ENCODE data around the gene SLC26A3. TPM values are rescaled to one million over a fixed set of nuclear protein-coding genes. Genes with fewer than 3 reads are reported as not detected.

SLC26A3 gene
- total and polyA plus RNA-seq, 4 donors: under 0.01 to 0.49 (median 0.14) TPM

- no peak for DNase-seq (ENCODE audit: low spot score)
- 63% methylated on average over 2 of the region's 2 CpGs for WGBS
- no peaks in the 10 kb centered on the region for H3K27me3 ChIP-seq (ENCODE audit: control insufficient read depth in 4 of 4, insufficient read depth in 4 of 4, low read length in 3 of 4)
- no peak overlapping the region for H3K27ac ChIP-seq (ENCODE audit: low read depth in 1 of 2, low read length in 2 of 2)
- no peak overlapping the region for H3K4me3 ChIP-seq (ENCODE audit: low read depth in 1 of 3, low read length in 3 of 3)
- TF ChIP-seq RAD21 (IDR thresholded peaks at IDR 0.05): no peak
- no peak for TF ChIP-seq CTCF (IDR thresholded peaks at IDR 0.05; ENCODE audit: low read depth, low read length, missing input control)
- no peak for TF ChIP-seq JUND (IDR thresholded peaks at IDR 0.05)
- TF ChIP-seq FOXA2 (IDR thresholded peaks at IDR 0.05): no peak
- H3K9me3 ChIP-seq (ENCODE audit: control insufficient read depth in 4 of 4, low read length in 3 of 4): no peaks in the 10 kb centered on the region
- peaks cover 0 to 3% (median 1%) of the 10 kb centered on the region in 4 donors for H3K4me1 ChIP-seq (ENCODE audit: control insufficient read depth in 4 of 4, insufficient read depth in 4 of 4, low read length in 3 of 4)
- H3K9ac ChIP-seq (ENCODE audit: low read depth in 1 of 2, low read length in 2 of 2): no peak overlapping the region
- no peaks in the 10 kb centered on the region for H3K36me3 ChIP-seq (ENCODE audit: control insufficient read depth in 4 of 4, insufficient read depth in 3 of 4, low read depth in 1 of 4, low read length in 3 of 4)
Measured at GRCh38 chr7:107773027-107773426, 30.0 kb downstream of the SLC26A3 start.

GRCh38 chr7:107768263-107768662 is 34.8 kb downstream of the SLC26A3 start:
- Histone ChIP-seq H3K9ac (ENCODE audit: low read depth in 1 of 2, low read length in 2 of 2) (no peak overlapping the region), H3K36me3 (ENCODE audit: control insufficient read depth in 4 of 4, insufficient read depth in 3 of 4, low read depth in 1 of 4, low read length in 3 of 4) (no peaks in the 10 kb centered on the region), H3K9me3 (ENCODE audit: control insufficient read depth in 4 of 4, low read length in 3 of 4) (no peaks in the 10 kb centered on the region), H3K4me3 (ENCODE audit: low read depth in 1 of 3, low read length in 3 of 3) (no peak overlapping the region), H3K27ac (ENCODE audit: low read depth in 1 of 2, low read length in 2 of 2) (no peak overlapping the region), H3K4me1 (ENCODE audit: control insufficient read depth in 4 of 4, insufficient read depth in 4 of 4, low read length in 3 of 4) (no peaks in the 10 kb centered on the region), H3K27me3 (ENCODE audit: control insufficient read depth in 4 of 4, insufficient read depth in 4 of 4, low read length in 3 of 4) (no peaks in the 10 kb centered on the region)
- no peak for TF ChIP-seq FOXA1 (IDR thresholded peaks at IDR 0.05)
- no peak for TF ChIP-seq FOXA2 (IDR thresholded peaks at IDR 0.05)
- no peak for TF ChIP-seq EGR1 (IDR thresholded peaks at IDR 0.05; ENCODE audit: low read depth in 2 of 2)
- TF ChIP-seq GABPA (IDR thresholded peaks at IDR 0.05 in 1 of 2, conservative IDR thresholded peaks at IDR 0.05 in 1 of 2): no peak
- no peak for TF ChIP-seq YY1 (IDR thresholded peaks at IDR 0.05)
- no peak for TF ChIP-seq HNF4G (IDR thresholded peaks at IDR 0.05)
- TF ChIP-seq CTCF (IDR thresholded peaks at IDR 0.05; ENCODE audit: low read depth, low read length, missing input control): no peak
- TF ChIP-seq ATF3 (IDR thresholded peaks at IDR 0.05): no peak
- no peak for TF ChIP-seq SP1 (IDR thresholded peaks at IDR 0.05)
- DNase-seq (ENCODE audit: low spot score): no peak
- WGBS: 82% methylated on average over 1 of the region's 1 CpG

- Histone ChIP-seq H3K36me3 (ENCODE audit: control insufficient read depth in 4 of 4, insufficient read depth in 3 of 4, low read depth in 1 of 4, low read length in 3 of 4) (no peaks in the 10 kb centered on the region), H3K27me3 (ENCODE audit: control insufficient read depth in 4 of 4, insufficient read depth in 4 of 4, low read length in 3 of 4) (no peaks in the 10 kb centered on the region), H3K4me1 (ENCODE audit: control insufficient read depth in 4 of 4, insufficient read depth in 4 of 4, low read length in 3 of 4) (no peaks in the 10 kb centered on the region), H3K9me3 (ENCODE audit: control insufficient read depth in 4 of 4, low read length in 3 of 4) (no peaks in the 10 kb centered on the region), H3K27ac (ENCODE audit: low read depth in 1 of 2, low read length in 2 of 2) (no peak overlapping the region), H3K4me3 (ENCODE audit: low read depth in 1 of 3, low read length in 3 of 3) (no peak overlapping the region), H3K9ac (ENCODE audit: low read depth in 1 of 2, low read length in 2 of 2) (no peak overlapping the region)
- no peak for TF ChIP-seq SP1 (IDR thresholded peaks at IDR 0.05)
- TF ChIP-seq FOXA2 (IDR thresholded peaks at IDR 0.05): no peak
- no peak for TF ChIP-seq YY1 (IDR thresholded peaks at IDR 0.05)
- TF ChIP-seq JUND (IDR thresholded peaks at IDR 0.05): no peak
- 96% methylated on average over 2 of the region's 2 CpGs for WGBS
- no peak for DNase-seq (ENCODE audit: low spot score)
Measured at GRCh38 chr7:107767391-107767790, 35.6 kb downstream of the SLC26A3 start.
